Aorta (tissue), 5 donors: ENCODE data around the gene PERCC1. TPM values are rescaled to one million over a fixed set of nuclear protein-coding genes. Genes with fewer than 3 reads are reported as not detected.

Experiments used
- ATAC-seq: fragments of 200-7000 bp; cut with Tn5 transposase; one replicate; pipeline ENCODE4 v1.9.1; 2022; ENCODE audit warnings: moderate library complexity; ENCODE audit not compliant: low FRiP score
- DNase-seq, 2 donors: peaks; one replicate each; pipeline ENCODE4 v3.0.0-alpha.2; 2020
- H3K27ac ChIP-seq, 2 donors: one replicate each; pipeline ENCODE4 v1.5.1; 2013; ENCODE audit warnings: low read length in 2 of 2, mild to moderate bottlenecking in 2 of 2, moderate library complexity in 2 of 2, control low read depth in 1 of 2, inconsistent platforms in 1 of 2, low read depth in 1 of 2
- H3K27me3 ChIP-seq, 2 donors: one replicate each; pipeline ENCODE4 v1.6.1; 2013; ENCODE audit warnings: control low read depth in 1 of 2, low read length in 1 of 2, mild to moderate bottlenecking in 1 of 2, moderate library complexity in 1 of 2; ENCODE audit not compliant: insufficient read depth in 2 of 2, control insufficient read depth in 1 of 2
- H3K36me3 ChIP-seq, 2 donors: one replicate each; pipeline ENCODE4 v1.6.1; 2013; ENCODE audit warnings: control low read depth in 1 of 2, low read length in 1 of 2, mild to moderate bottlenecking in 1 of 2; ENCODE audit not compliant: insufficient read depth in 2 of 2, control insufficient read depth in 1 of 2
- H3K4me1 ChIP-seq, 2 donors: one replicate each; pipeline ENCODE4 v1.6.1; 2013; ENCODE audit warnings: low read length in 2 of 2, control low read depth in 1 of 2, mild to moderate bottlenecking in 1 of 2, moderate library complexity in 1 of 2; ENCODE audit not compliant: insufficient read depth in 2 of 2, control insufficient read depth in 1 of 2
- H3K4me3 ChIP-seq, 2 donors: one replicate each; pipeline ENCODE4 v1.5.1; 2013; ENCODE audit warnings: low read length in 2 of 2, control low read depth in 1 of 2, mild to moderate bottlenecking in 1 of 2
- H3K9me3 ChIP-seq: one replicate; pipeline ENCODE4 v1.6.1; 2013; ENCODE audit warnings: mild to moderate bottlenecking, low read length; ENCODE audit not compliant: control insufficient read depth
- WGBS, 2 donors: extraction: QIAGEN DNeasy Blood & Tissue Kit; methylation state at CpG; one replicate each; pipeline ENCODE4 v1.1.7; 2013; 5-methylcytosine and 5-hydroxymethylcytosine counted together
- intact Hi-C, 2 donors: fragments of 100-400 bp; cut with DNase I; formaldehyde crosslinking; loops; one replicate each; pipeline versions ENCODE4 v1.14.2 to v1.15.0; 2022
- polyA plus RNA-seq, 2 donors: library from polyadenylated mRNA; stranded (reverse); fragments of 200-250 nt; gene quantifications; one replicate each; pipeline ENCODE4 v1.2.3, GENCODE V29; 2013
- total RNA-seq, 2 donors: library from RNA; stranded (reverse); fragmentation: NEBNext Ultra II Directional; extraction: Animal tissue kit (Norgen Biotek cat#: 25700); gene quantifications; one replicate each; pipeline ENCODE4 v1.2.1, GENCODE V29; 2021
- donor health status: healthy with polysubstance abuse.
- donor health status: Bipolar disorder and iron deficiency.
- donor health status: DM: no; HTN: no; CAD: no.
- donor health status: DM: no; HTN: no; CAD: no.
- donor health status: DM: yes; HTN: yes; CAD: no.

The PERCC1 gene
- total and polyA plus RNA-seq, 4 donors, result not detected

DNA sequence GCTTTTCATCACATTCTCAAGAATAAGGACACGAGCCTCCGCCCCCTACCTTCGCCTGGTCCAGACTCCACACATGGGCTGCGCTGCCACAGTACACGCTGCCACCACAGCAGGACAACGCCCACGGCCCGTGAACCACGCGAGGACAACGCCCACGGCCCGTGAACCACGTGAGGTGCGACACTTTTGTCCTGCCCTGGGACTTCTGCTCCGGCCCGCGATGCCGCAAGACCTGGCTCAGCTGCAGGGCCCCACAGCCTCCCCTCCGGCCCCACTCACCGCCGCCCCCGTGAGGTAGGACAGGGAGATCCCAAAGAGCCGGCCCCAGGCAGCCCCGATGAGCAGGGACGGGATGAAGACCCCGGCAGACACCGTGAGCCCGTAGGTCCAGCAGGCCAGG lies 19.3 kb downstream of the PERCC1 start:
- 91 to 93% methylated on average over 29 of the region's 29 CpGs for WGBS, 2 donors
- intact Hi-C loops, result no loop called here
- no peak for ATAC-seq
- DNase-seq, result no peak
- Histone ChIP-seq H3K4me3 (no peak overlapping the region), H3K36me3 (peaks cover 0 to 6% of the 10 kb centered on the region in 2 donors), H3K27me3 (no peaks in the 10 kb centered on the region), H3K4me1 (no peaks in the 10 kb centered on the region), H3K27ac (no peak overlapping the region), H3K9me3 (no peaks in the 10 kb centered on the region)

DNA sequence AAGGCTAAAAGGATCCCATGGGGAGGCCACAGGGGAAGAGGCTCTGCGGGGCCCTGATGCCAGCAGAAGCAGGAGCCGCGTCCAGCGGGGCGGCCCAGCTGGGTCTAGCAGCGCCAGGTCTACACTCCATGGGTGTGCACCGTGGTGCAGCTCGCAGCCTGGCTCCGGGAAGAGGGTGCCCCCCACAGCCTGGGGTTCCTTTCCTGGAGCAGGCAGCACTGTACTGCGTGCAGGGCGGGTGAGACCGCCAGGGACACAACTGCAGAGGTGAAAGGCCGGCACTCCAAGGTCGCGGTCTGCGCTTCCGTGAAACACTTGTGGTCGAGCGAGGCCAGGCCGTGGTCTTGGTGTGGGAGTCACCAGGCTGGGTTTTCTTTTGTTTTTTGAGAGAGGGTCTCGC lies 20.0 kb downstream of the PERCC1 start:
- H3K27me3 ChIP-seq, result no peaks in the 10 kb centered on the region
- H3K9me3 ChIP-seq, result no peaks in the 10 kb centered on the region
- intact Hi-C loops, result no loop called here
- ATAC-seq (no peak), DNase-seq (no peak)
- peaks cover 0 to 6% of the 10 kb centered on the region in 2 donors for H3K36me3 ChIP-seq
- WGBS, 2 donors, result 96 to 98% methylated on average over 21 of the region's 21 CpGs
- no peak overlapping the region for H3K27ac ChIP-seq
- H3K4me3 ChIP-seq, result no peak overlapping the region
- no peaks in the 10 kb centered on the region for H3K4me1 ChIP-seq

DNA sequence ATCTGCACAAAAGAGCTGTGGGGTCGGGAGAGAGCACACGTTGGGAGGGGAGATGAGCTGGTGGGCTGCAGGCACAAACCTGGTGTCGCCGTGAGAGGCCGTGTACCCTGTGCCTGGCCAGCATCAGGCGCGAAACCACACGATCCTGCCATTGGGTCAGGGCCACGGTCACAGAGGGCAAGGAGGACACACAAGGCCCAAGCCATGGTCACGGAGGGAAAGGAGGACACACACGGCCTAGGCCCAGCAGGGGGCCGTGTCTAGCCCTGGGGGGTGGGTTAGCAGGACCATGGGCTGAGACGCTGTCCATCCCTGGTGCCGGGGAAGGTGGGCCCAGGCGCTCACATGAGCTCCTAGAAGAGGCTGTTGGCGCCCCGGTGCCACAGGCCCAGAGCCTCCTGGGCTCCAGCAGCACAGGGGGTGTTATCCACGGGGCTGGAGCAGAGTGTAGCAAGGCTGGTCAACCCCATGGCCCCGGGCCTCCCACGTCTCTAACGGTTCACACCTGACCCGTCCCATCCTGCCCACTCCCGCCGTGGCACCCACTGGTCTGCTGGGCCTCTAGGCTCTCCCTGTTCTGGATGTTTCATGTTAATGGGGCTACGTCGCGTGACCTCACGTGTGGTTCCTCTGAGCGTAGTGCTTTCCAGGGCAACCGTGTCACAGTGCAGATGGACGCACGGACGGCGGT lies 21.0 kb downstream of the PERCC1 start:
- Histone ChIP-seq H3K27ac (no peak overlapping the region), H3K27me3 (no peaks in the 10 kb centered on the region), H3K4me1 (no peaks in the 10 kb centered on the region), H3K9me3 (no peaks in the 10 kb centered on the region), H3K4me3 (no peak overlapping the region), H3K36me3 (peaks cover 0 to 6% of the 10 kb centered on the region in 2 donors)
- intact Hi-C loops, result no loop called here
- WGBS, 2 donors, result 93 to 94% methylated on average over 34 of the region's 34 CpGs
- DNase-seq (no peak), ATAC-seq (no peak)

DNA sequence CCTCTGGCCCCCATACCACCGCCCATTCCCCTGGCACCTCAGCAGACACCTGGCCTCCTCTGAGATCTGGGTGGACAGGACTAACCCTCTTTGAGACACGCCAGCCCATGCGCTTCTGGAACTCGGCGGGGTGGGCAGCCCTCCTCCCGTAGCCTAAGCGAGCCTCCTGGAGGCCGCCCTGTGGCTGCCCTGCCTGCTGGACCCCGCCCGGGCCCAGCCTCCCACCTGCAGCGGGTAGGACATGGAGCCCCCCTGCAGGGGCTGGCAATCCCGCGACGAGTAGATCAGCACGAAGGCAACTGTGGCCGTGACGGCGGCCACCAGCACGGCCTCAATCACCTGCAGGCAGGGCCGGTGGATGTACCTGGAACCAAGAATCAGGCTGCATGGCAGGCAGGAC lies 21.7 kb downstream of the PERCC1 start:
- H3K4me3 ChIP-seq, result no peak overlapping the region
- WGBS, 2 donors, result 93 to 95% methylated on average over 20 of the region's 20 CpGs
- DNase-seq (no peak), ATAC-seq (no peak)
- intact Hi-C loops, result no loop called here
- no peaks in the 10 kb centered on the region for H3K9me3 ChIP-seq
- H3K36me3 ChIP-seq, result peaks cover 0 to 6% of the 10 kb centered on the region in 2 donors
- H3K27me3 ChIP-seq, result no peaks in the 10 kb centered on the region
- H3K27ac ChIP-seq, result no peak overlapping the region
- no peaks in the 10 kb centered on the region for H3K4me1 ChIP-seq

DNA sequence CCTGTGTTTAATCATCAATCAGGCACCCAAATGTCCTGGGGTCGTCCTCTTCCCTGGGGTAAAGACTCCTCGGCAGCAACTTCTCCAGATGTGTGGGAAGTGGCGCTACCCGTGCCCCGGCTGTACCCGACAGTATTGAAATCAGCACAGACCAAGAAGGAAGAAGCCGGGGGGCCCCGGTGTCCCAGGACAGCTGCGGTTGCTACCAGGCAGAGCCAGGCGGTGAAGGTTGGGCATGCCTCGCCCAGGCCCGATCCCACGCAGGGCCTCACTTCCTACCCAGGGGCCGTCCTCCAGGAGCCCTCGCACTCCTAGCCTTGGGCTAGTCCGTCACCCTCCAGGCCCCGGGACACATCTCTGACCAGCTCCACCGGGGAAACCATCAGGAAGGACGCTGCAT lies 22.4 kb downstream of the PERCC1 start:
- intact Hi-C loops, result no loop called here
- H3K27ac ChIP-seq, result no peak overlapping the region
- no peak for DNase-seq

DNA sequence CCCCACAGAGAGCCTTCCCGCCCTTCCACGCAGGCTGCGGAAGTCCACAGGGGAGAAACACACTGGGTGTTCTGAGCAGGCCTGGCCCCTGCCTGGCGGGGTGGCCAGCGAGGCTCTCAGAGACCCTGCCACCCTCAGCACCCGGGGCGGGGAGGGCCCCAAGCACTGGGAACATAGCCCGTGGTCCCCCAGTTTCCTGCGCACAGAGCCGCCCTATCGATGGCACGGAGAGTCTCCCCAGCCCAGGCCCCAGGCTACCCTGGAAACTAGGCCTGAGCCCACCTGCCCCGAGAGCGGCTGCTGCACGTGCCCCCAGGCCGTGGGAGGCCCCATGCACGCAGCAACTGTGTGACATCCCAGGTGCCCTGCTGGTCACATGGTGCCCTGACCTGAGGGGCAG lies 23.7 kb downstream of the PERCC1 start:
- no peak overlapping the region for H3K4me3 ChIP-seq
- no peak for ATAC-seq
- no peaks in the 10 kb centered on the region for H3K9me3 ChIP-seq
- H3K36me3 ChIP-seq, result peaks cover 0 to 6% of the 10 kb centered on the region in 2 donors
- WGBS, 2 donors, result 92 to 93% methylated on average over 17 of the region's 17 CpGs
- DNase-seq, result no peak
- no peaks in the 10 kb centered on the region for H3K27me3 ChIP-seq
- no peaks in the 10 kb centered on the region for H3K4me1 ChIP-seq
- H3K27ac ChIP-seq, result no peak overlapping the region
- intact Hi-C loops, result no loop called here

More for the DNA sequence above, 22.4 kb downstream of the PERCC1 start:
- no peak for ATAC-seq
- Histone ChIP-seq H3K4me1 (no peaks in the 10 kb centered on the region), H3K36me3 (peaks cover 0 to 6% of the 10 kb centered on the region in 2 donors), H3K9me3 (no peaks in the 10 kb centered on the region), H3K27me3 (no peaks in the 10 kb centered on the region), H3K4me3 (no peak overlapping the region)
- 94 to 96% methylated on average over 18 to 19 of the region's 19 CpGs for WGBS, 2 donors

DNA sequence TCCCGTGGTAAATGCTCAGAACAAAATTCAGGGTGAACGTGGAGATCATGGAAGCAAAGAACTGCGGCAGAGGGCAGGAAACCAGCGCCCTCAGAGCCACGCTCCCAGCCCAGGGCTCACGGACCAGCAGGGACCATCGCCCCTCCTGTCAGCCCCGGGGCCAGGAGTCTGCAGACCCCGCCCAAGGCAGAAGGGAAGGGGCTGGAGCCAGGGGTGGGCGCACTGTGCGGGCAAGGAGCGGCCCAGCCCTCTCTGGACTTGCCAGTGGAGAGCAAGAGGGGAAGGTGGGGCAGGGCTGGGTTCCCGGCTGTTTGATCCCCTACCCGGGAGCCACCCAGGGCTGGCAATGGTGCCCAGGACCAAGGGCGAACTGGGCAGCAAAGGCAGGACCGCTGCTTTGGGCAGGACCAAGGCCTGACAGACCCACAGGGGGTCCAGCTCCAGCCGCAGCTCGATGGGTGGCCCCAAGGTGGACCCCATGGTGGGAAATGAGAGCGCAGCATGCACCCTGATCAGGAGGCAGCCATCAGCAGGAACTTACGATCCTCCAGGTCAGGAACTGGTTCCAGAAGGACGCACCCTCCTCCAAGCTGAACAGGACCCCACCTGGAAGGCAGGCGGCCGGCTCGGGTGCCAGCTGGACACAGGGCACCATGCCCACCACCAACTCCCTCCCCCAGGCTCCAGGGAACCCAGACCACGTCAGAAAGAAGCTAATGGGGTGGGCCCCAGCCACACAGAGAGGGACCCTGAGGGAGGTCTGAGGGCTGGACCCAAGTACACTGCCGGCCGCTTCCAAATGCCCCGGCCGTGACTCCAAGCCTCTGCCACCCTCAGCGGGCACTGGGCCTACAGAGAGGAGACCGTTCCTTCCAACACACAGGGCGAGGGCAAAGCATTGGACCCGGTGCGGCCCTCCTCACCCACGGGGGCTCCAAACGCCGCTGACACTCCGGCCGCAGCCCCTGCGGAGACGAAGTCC lies 24.6 kb downstream of the PERCC1 start:
- H3K4me1 ChIP-seq, result no peaks in the 10 kb centered on the region
- no peak overlapping the region for H3K27ac ChIP-seq
- no peaks in the 10 kb centered on the region for H3K27me3 ChIP-seq
- no peaks in the 10 kb centered on the region for H3K9me3 ChIP-seq
- intact Hi-C loops, result no loop called here
- no peak for ATAC-seq
- H3K36me3 ChIP-seq, result peaks cover 0 to 6% of the 10 kb centered on the region in 2 donors
- no peak overlapping the region for H3K4me3 ChIP-seq
- no peak for DNase-seq
- WGBS, 2 donors, result 92 to 94% methylated on average over 40 to 41 of the region's 41 CpGs

DNA sequence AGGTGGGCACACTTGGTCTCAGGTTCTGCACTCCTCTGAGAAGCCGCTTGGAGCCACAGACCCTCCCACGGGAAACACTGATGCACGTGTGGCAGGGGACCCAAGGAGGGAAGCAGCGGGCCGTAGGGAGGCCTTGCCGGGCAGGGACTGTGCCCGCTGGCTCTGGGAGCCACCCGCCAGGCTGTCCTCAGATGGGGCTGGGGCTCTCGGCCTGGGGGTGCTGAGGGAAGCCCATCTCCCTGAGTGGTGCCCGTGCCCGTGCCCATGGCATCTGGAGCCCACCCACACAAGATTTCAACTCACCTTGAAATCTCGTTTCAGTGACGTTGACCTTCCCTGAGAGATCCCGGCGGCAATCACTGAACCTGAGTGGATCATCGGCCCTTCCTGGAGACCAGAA lies 26.1 kb downstream of the PERCC1 start:
- Histone ChIP-seq H3K27me3 (no peaks in the 10 kb centered on the region), H3K4me3 (no peak overlapping the region), H3K27ac (no peak overlapping the region), H3K4me1 (no peaks in the 10 kb centered on the region), H3K9me3 (no peaks in the 10 kb centered on the region), H3K36me3 (peaks cover 0 to 6% of the 10 kb centered on the region in 2 donors)
- 88 to 91% methylated on average over 16 of the region's 16 CpGs for WGBS, 2 donors
- DNase-seq (no peak), ATAC-seq (no peak)
- intact Hi-C loops, result no loop called here
